Measurements from ENCODE around the gene CES4A.
"Not testable (repeated sequence)": the region's sequence is repeated elsewhere in the genome, so short reads cannot be mapped to it uniquely, and the experiment has no call there.

The CES4A gene

DNA sequence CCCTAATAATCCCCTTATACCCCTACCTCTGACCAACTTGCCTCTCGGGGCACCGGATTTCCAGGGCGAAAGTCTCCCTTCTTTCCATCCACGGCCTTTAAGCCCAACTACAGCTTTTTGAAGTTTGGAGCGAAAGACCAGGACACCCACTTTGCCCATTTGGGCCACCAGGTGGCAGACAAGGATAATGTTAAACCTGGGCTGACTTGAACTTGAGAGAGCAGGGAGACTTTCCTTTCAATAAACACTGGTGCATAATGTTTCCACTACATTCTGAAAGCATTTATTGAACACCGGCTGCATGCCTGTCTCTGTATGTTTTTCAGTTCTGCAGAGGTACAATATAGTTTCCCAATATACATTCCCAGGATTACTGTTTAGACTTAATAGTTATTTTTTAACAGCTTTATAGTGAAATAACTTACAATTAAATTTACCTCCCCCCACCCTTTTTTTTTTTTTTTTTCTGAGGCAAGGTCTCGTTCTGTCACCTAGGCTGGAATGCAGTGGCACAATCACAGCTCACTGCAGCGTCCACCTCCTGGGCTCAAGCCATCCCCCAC is 34.2 kb upstream of the CES4A start:
- Histone ChIP-seq H3K27ac (no peak overlapping the region), H3K36me3 (ENCODE audit: control insufficient read depth, insufficient read depth, low read length) (no peaks in the 10 kb centered on the region), H3K79me2 (no peaks in the 10 kb centered on the region), H3K4me3 (ENCODE audit: low read depth, low read length) (no peak overlapping the region), H3K4me1 (peaks cover 3% of the 10 kb centered on the region), H2AFZ (peak overlapping the region; percentile 35), H3K4me2 (ENCODE audit: low read length) (no peak overlapping the region), H3K9me3 (ENCODE audit: control insufficient read depth, low read length) (no peaks in the 10 kb centered on the region), H3K27me3 (ENCODE audit: control insufficient read depth, insufficient read depth, low read length) (no peaks in the 10 kb centered on the region), H3K9ac (no peak overlapping the region)
- TF ChIP-seq, protein P1, sequence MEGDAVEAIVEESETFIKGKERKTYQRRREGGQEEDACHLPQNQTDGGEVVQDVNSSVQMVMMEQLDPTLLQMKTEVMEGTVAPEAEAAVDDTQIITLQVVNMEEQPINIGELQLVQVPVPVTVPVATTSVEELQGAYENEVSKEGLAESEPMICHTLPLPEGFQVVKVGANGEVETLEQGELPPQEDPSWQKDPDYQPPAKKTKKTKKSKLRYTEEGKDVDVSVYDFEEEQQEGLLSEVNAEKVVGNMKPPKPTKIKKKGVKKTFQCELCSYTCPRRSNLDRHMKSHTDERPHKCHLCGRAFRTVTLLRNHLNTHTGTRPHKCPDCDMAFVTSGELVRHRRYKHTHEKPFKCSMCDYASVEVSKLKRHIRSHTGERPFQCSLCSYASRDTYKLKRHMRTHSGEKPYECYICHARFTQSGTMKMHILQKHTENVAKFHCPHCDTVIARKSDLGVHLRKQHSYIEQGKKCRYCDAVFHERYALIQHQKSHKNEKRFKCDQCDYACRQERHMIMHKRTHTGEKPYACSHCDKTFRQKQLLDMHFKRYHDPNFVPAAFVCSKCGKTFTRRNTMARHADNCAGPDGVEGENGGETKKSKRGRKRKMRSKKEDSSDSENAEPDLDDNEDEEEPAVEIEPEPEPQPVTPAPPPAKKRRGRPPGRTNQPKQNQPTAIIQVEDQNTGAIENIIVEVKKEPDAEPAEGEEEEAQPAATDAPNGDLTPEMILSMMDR (IDR thresholded peaks at IDR 0.05) = peak; percentile 84

DNA sequence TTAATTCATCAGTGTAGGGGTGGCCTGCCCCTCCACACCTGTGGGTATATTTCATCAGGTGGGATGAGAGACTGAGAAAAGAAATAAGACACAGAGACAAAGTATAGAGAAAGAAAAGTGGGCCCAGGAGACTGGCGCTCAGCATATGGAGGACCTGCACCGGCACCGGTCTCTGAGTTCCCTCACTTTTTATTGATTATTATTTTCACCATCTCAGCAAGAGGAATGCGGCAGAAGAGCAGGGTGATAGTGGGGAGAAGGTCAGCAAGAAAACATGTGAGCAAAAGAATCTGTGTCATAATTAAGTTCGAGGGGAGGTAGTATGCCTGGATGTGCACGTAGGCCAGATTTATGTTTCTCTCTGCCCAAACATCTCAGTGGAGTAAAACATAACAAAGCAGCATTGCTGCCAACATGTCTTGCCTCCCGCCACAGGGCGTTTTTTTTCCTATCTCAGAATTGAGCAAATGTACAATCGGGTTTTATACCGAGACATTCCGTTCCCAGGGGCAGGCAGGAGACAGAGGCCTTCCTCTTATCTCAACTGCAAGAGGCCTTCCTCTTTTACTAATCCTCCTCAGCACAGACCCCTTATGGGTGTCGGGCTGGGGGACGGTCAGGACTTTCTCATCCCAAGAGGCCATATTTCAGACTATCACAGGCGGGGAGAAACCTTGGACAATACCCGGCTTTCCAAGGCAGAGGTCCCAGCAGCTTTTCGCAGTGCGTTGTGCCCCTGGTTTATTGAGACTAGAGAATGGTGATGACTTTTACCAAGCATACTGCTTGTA is 32.8 kb upstream of the CES4A start:
- H3K36me3 ChIP-seq (ENCODE audit: control insufficient read depth, insufficient read depth, low read length); H3K4me2 ChIP-seq (ENCODE audit: low read length); H3K9me3 ChIP-seq (ENCODE audit: control insufficient read depth, low read length); H3K9ac ChIP-seq; H3K27ac ChIP-seq; H3K4me1 ChIP-seq; H3K27me3 ChIP-seq (ENCODE audit: control insufficient read depth, insufficient read depth, low read length); H3K4me3 ChIP-seq (ENCODE audit: low read depth, low read length); H3K79me2 ChIP-seq; H2AFZ ChIP-seq: not testable (repeated sequence)

DNA sequence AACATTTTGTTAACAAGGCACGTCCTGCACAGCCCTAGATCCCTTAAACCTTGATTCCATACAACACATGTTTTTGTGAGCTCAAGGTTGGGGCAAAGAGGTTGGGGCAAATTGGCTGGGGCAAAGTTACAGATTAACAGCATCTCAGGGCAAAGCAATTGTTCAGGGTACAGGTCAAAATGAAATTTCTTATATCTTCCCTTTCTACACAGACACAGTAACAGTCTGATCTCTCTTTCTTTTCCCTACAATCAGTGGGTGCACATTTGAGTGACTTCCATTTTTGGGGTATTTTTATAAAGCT is 32.3 kb upstream of the CES4A start:
- not testable (repeated sequence) for H3K36me3 ChIP-seq (ENCODE audit: control insufficient read depth, insufficient read depth, low read length); H3K79me2 ChIP-seq; H3K4me3 ChIP-seq (ENCODE audit: low read depth, low read length); H3K4me2 ChIP-seq (ENCODE audit: low read length); H2AFZ ChIP-seq; H3K9me3 ChIP-seq (ENCODE audit: control insufficient read depth, low read length); H3K9ac ChIP-seq; H3K27ac ChIP-seq; H3K4me1 ChIP-seq; H3K27me3 ChIP-seq (ENCODE audit: control insufficient read depth, insufficient read depth, low read length)

DNA sequence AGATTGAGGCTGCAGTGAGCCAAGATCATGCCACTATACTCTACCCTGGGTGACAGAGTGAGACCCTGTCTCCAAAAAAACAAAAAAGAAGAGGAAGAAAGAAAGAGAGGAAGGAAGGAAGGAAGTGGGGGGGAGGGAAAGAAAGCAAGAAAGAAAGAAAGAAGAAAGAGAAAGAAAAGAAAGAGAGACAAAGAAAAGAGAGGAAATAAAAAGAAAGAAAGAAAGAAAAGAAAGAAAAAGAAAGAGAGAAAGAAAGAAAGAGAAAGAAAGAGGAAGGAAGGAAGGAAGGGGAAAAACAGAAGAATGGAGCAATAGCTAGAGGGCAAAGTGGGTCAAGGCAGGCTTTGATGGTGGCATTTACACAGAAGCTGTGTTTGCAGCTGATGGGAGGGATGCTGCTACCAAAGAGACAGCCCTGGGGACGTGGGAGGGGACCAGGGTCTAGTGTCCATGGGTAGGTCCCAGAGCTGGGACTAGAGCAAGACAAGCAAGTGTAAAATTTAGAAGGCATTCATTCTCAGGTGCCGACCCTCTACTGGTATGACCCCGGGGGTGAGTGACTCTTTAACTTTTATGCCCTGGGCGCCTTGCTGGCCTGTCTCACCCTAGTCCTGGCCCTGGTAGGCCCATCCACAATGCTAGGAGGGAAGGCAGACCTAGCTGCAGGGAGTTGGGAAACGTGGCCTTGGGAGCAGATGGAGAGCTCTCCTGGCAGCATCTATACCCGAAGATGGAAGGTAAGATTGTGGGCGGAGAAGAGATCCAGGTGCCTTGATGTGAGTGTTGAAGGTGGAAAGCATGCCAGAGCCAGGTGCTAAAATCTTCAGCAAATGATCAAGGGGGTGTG is 29.3 kb upstream of the CES4A start:
- H3K27ac ChIP-seq = no peak overlapping the region
- no peaks in the 10 kb centered on the region for H3K9me3 ChIP-seq (ENCODE audit: control insufficient read depth, low read length)
- no peaks in the 10 kb centered on the region for H3K36me3 ChIP-seq (ENCODE audit: control insufficient read depth, insufficient read depth, low read length)
- no peak overlapping the region for H2AFZ ChIP-seq
- no peaks in the 10 kb centered on the region for H3K27me3 ChIP-seq (ENCODE audit: control insufficient read depth, insufficient read depth, low read length)
- H3K4me3 ChIP-seq (ENCODE audit: low read depth, low read length) = no peak overlapping the region
- H3K4me2 ChIP-seq (ENCODE audit: low read length) = no peak overlapping the region
- TF ChIP-seq, protein P1 (IDR thresholded peaks at IDR 0.05) = no peak
- H3K79me2 ChIP-seq = no peaks in the 10 kb centered on the region
- H3K9ac ChIP-seq = no peak overlapping the region
- H3K4me1 ChIP-seq = no peaks in the 10 kb centered on the region

DNA sequence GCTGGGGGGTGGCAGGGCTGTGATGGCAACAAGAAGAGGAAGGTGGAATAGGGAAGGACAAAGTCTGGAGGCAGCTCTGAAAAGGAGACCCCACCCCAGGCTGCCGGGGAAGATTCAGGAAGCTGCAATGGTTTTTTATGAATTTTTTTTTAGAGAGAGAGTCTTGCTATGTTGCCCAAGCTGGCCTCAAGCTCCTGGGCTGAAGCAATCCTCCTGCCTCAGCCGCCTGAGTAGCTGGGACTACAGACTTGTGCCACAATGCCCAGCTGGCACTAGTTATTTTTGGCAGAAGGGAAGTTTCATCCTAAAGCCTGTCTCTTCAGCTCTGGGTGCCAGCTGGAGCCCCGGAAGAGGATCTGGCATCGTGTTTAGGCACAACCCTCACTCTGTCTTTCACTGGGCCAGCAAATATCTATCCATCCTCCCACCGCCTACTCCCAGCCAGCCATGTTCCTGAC is 28.7 kb upstream of the CES4A start:
- Histone ChIP-seq H3K79me2 (no peaks in the 10 kb centered on the region), H3K4me3 (ENCODE audit: low read depth, low read length) (no peak overlapping the region), H3K4me2 (ENCODE audit: low read length) (no peak overlapping the region), H3K27me3 (ENCODE audit: control insufficient read depth, insufficient read depth, low read length) (no peaks in the 10 kb centered on the region), H3K27ac (no peak overlapping the region), H3K36me3 (ENCODE audit: control insufficient read depth, insufficient read depth, low read length) (no peaks in the 10 kb centered on the region), H2AFZ (no peak overlapping the region), H3K9ac (no peak overlapping the region), H3K4me1 (no peaks in the 10 kb centered on the region), H3K9me3 (ENCODE audit: control insufficient read depth, low read length) (no peaks in the 10 kb centered on the region)
- TF ChIP-seq, protein P1 (IDR thresholded peaks at IDR 0.05) = no peak

Measured in parathyroid adenoma (tissue), 2 donors.